Pons (tissue), 1 donor: ENCODE data around the gene CLASP1.

ENCODE experiments used
- DNase-seq: peaks from one replicate; pipeline ENCODE4 v3.0.0-alpha.2; 2016; ENCODE audit warnings: low spot score

CLASP1 gene

GRCh38 chr2:121427187-121427689 is 222.0 kb downstream of the CLASP1 start:
- DNase-seq, result peak; percentile 57

- no peak for DNase-seq
Observed at GRCh38 chr2:121420486-121420885, 228.8 kb downstream of the CLASP1 start.

GRCh38 chr2:121419081-121419699 is 230.1 kb downstream of the CLASP1 start:
- no peak for DNase-seq

GRCh38 chr2:121418494-121419058 is 230.7 kb downstream of the CLASP1 start:
- DNase-seq, result no peak

- no peak for DNase-seq
Observed at GRCh38 chr2:121417826-121418225, 231.4 kb downstream of the CLASP1 start.

GRCh38 chr2:121415727-121416126 is 233.5 kb downstream of the CLASP1 start:
- no peak for DNase-seq

GRCh38 chr2:121412349-121412748 is 236.9 kb downstream of the CLASP1 start:
- DNase-seq, result no peak

GRCh38 chr2:121409966-121410365 is 239.3 kb downstream of the CLASP1 start:
- DNase-seq, result no peak

GRCh38 chr2:121409388-121409787 is 239.9 kb downstream of the CLASP1 start:
- no peak for DNase-seq

GRCh38 chr2:121408641-121409040 is 240.6 kb downstream of the CLASP1 start:
- DNase-seq, result no peak

GRCh38 chr2:121405233-121405632 is 244.0 kb downstream of the CLASP1 start:
- DNase-seq, result no peak

- DNase-seq, result no peak
Observed at GRCh38 chr2:121400201-121400600, 249.1 kb downstream of the CLASP1 start.

GRCh38 chr2:121398853-121399252 is 250.4 kb downstream of the CLASP1 start:
- no peak for DNase-seq

GRCh38 chr2:121390082-121390692 is 259.1 kb downstream of the CLASP1 start:
- DNase-seq, result no peak

GRCh38 chr2:121388371-121388770 is 260.9 kb downstream of the CLASP1 start:
- no peak for DNase-seq

- DNase-seq, result no peak
Observed at GRCh38 chr2:121387591-121388325, 261.5 kb downstream of the CLASP1 start.

- no peak for DNase-seq
Observed at GRCh38 chr2:121386707-121387106, 262.6 kb downstream of the CLASP1 start.

- DNase-seq, result no peak
Observed at GRCh38 chr2:121386102-121386501, 263.2 kb downstream of the CLASP1 start.

GRCh38 chr2:121382744-121383143 is 266.5 kb downstream of the CLASP1 start:
- peak; percentile 69 for DNase-seq

GRCh38 chr2:121377646-121378045 is 271.6 kb downstream of the CLASP1 start:
- DNase-seq, result peak; percentile 92

- no peak for DNase-seq
Observed at GRCh38 chr2:121376535-121377250, 272.6 kb downstream of the CLASP1 start.

GRCh38 chr2:121375621-121376159 is 273.6 kb downstream of the CLASP1 start:
- no peak for DNase-seq
